Naive thymus-derived CD4-positive, alpha-beta T cell (primary cell): ENCODE measurements around the gene LHX3. TPM values are rescaled to one million over a fixed set of nuclear protein-coding genes. Genes with fewer than 3 reads are reported as not detected.

Source experiments
- ATAC-seq: fragments of 150-1000 bp; cut with Tn5 transposase; 2 replicates; pipeline ENCODE4 v1.10.0; 2021; ENCODE audit warnings: mild to moderate bottlenecking, moderate library complexity
- CTCF ChIA-PET: fragments of 350-600 bp; sonication (Branson Sonifier 250); formaldehyde crosslinking; loops from one replicate; lab custom pipeline; 2021; ENCODE audit warnings: antibody characterized with exemption; lab: Charles Lee
- POLR2A ChIA-PET: fragments of 350-600 bp; sonication (Branson Sonifier 250); formaldehyde crosslinking; loops from one replicate; lab custom pipeline; 2021; ENCODE audit warnings: antibody characterized with exemption, inconsistent platforms; lab: Charles Lee
- DNase-seq, 9 donors: peaks; one replicate each; pipeline versions ENCODE4 v3.0.0 to v3.0.0-alpha.2; 2020 to 2022; ENCODE audit warnings: mixed read lengths in 1 of 9
- H3K27ac ChIP-seq: one replicate; pipeline ENCODE4 v1.7.0; 2013; ENCODE audit warnings: mild to moderate bottlenecking, low read depth, low read length, moderate library complexity
- H3K27me3 ChIP-seq, 2 donors: one replicate each; pipeline ENCODE4 v1.7.0; 2013; ENCODE audit warnings: low read length in 2 of 2, mild to moderate bottlenecking in 2 of 2, moderate library complexity in 2 of 2; ENCODE audit not compliant: control insufficient read depth in 2 of 2, insufficient read depth in 2 of 2
- H3K36me3 ChIP-seq, 3 experiments: 1 replicate in 2 of 3; 2 replicates in 1 of 3; pipeline ENCODE4 v1.7.0; 2013; ENCODE audit warnings: low read length in 3 of 3, mild to moderate bottlenecking in 3 of 3, moderate library complexity in 1 of 3; ENCODE audit not compliant: insufficient read depth in 3 of 3, control insufficient read depth in 2 of 3
- H3K4me1 ChIP-seq, 2 donors: one replicate each; pipeline ENCODE4 v1.7.0; 2013; ENCODE audit warnings: low read length in 2 of 2, mild to moderate bottlenecking in 2 of 2, moderate library complexity in 1 of 2; ENCODE audit not compliant: control insufficient read depth in 2 of 2, insufficient read depth in 2 of 2
- H3K4me3 ChIP-seq: 2 replicates; pipeline ENCODE4 v1.7.0; 2013; ENCODE audit warnings: mild to moderate bottlenecking, low read length
- H3K9me3 ChIP-seq, 3 experiments: 1 replicate in 2 of 3; 2 replicates in 1 of 3; pipeline ENCODE4 v1.7.0; 2013; ENCODE audit warnings: low read length in 3 of 3; ENCODE audit not compliant: control insufficient read depth in 2 of 3
- H3K27ac Mint-ChIP-seq, 9 donors: one replicate each; pipeline ENCODE4 v1.8.0; 2020 to 2022; ENCODE audit warnings: mixed read lengths in 9 of 9, mild to moderate bottlenecking in 8 of 9, moderate library complexity in 5 of 9, inconsistent platforms in 2 of 9
- H3K27me3 Mint-ChIP-seq, 5 donors: one replicate each; pipeline ENCODE4 v1.8.0; 2021 to 2022; ENCODE audit warnings: mixed read lengths in 5 of 5, mild to moderate bottlenecking in 1 of 5
- H3K36me3 Mint-ChIP-seq, 5 donors: one replicate each; pipeline ENCODE4 v1.8.0; 2020 to 2022; ENCODE audit warnings: mixed read lengths in 5 of 5, mild to moderate bottlenecking in 3 of 5, inconsistent platforms in 1 of 5
- H3K4me1 Mint-ChIP-seq, 7 donors: one replicate each; pipeline ENCODE4 v1.8.0; 2020 to 2022; ENCODE audit warnings: mixed read lengths in 7 of 7, mild to moderate bottlenecking in 3 of 7, inconsistent platforms in 1 of 7
- H3K4me3 Mint-ChIP-seq, 10 donors: one replicate each; pipeline ENCODE4 v1.8.0; 2020 to 2022; ENCODE audit warnings: mild to moderate bottlenecking in 10 of 10, mixed read lengths in 10 of 10, moderate library complexity in 6 of 10, inconsistent platforms in 2 of 10
- H3K9me3 Mint-ChIP-seq, 11 donors: one replicate each; pipeline ENCODE4 v1.8.0; 2020 to 2022; ENCODE audit warnings: mixed read lengths in 11 of 11, mild to moderate bottlenecking in 4 of 11, inconsistent platforms in 1 of 11, moderate library complexity in 1 of 11
- intact Hi-C, 2 donors: fragments of 100-400 bp; cut with micrococcal nuclease; formaldehyde crosslinking; loops; one replicate each; pipeline ENCODE4 v1.15.1; 2023
- polyA plus RNA-seq, 2 donors: library from polyadenylated mRNA; unstranded; fragments of 300-500 nt; fragmentation: Illumina TruSeq; gene quantifications; one replicate each; pipeline ENCODE4 v1.2.3, GENCODE V29; 2021
- total RNA-seq, 6 experiments: library from RNA in 5 of 6; stranded (reverse) in 5 of 6; gene quantifications; 1 replicate in 5 of 6; 2 replicates in 1 of 6; pipeline ENCODE4 v1.2.3 and lab custom pipeline; 2021 to 2026

Gene LHX3
- total and polyA plus RNA-seq, 7 experiments from 2014 or later = 0.15 to 0.21 TPM; not detected in 5

- peaks cover 0 to 12% (median 0%) of the 10 kb centered on the region in 5 donors for H3K27me3 Mint-ChIP-seq
- ChIA-PET CTCF (no interaction called here), POLR2A (no interaction called here)
- no peaks in the 10 kb centered on the region for H3K27me3 ChIP-seq
- no peaks in the 10 kb centered on the region for H3K36me3 Mint-ChIP-seq
- H3K36me3 ChIP-seq = no peaks in the 10 kb centered on the region
- H3K9me3 Mint-ChIP-seq = peaks cover 0 to 3% (median 0%) of the 10 kb centered on the region in 11 donors
- H3K9me3 ChIP-seq = no peaks in the 10 kb centered on the region
- H3K4me1 ChIP-seq = no peaks in the 10 kb centered on the region
- H3K4me3 ChIP-seq = no peak overlapping the region
- no peak overlapping the region for H3K27ac Mint-ChIP-seq
- DNase-seq (no peak), ATAC-seq (no peak)
- intact Hi-C loops = no loop called here
- no peak overlapping the region for H3K27ac ChIP-seq
- H3K4me1 Mint-ChIP-seq = peaks cover 0 to 1% (median 0%) of the 10 kb centered on the region in 7 donors
- H3K4me3 Mint-ChIP-seq = no peak overlapping the region
These were observed 56.2 kb downstream of the LHX3 start for GRCh38 chr9:136148766-136149165.

GRCh38 chr9:136147890-136148714 lies 56.8 kb downstream of the LHX3 start:
- H3K27me3 ChIP-seq = no peaks in the 10 kb centered on the region
- intact Hi-C loops = no loop called here
- no peaks in the 10 kb centered on the region for H3K4me1 ChIP-seq
- CTCF ChIA-PET = interaction anchor here (0.6 kb wide), 1 partner anchor 22 kb away, joined by 3 read pairs; no protein-coding TSS in a partner anchor
- no peaks in the 10 kb centered on the region for H3K36me3 Mint-ChIP-seq
- H3K27ac ChIP-seq = no peak overlapping the region
- DNase-seq (no peak), ATAC-seq (no peak)
- peaks cover 0 to 1% (median 0%) of the 10 kb centered on the region in 7 donors for H3K4me1 Mint-ChIP-seq
- H3K27me3 Mint-ChIP-seq = peaks cover 0 to 12% (median 0%) of the 10 kb centered on the region in 5 donors
- peaks cover 0 to 3% (median 0%) of the 10 kb centered on the region in 11 donors for H3K9me3 Mint-ChIP-seq
- no peaks in the 10 kb centered on the region for H3K36me3 ChIP-seq
- H3K4me3 Mint-ChIP-seq = no peak overlapping the region
- no peak overlapping the region for H3K4me3 ChIP-seq
- no peaks in the 10 kb centered on the region for H3K9me3 ChIP-seq
- H3K27ac Mint-ChIP-seq = no peak overlapping the region
- POLR2A ChIA-PET = no interaction called here

GRCh38 chr9:136147038-136147889 lies 57.7 kb downstream of the LHX3 start:
- no peak for DNase-seq
- no peaks in the 10 kb centered on the region for H3K36me3 ChIP-seq
- no peak overlapping the region for H3K27ac ChIP-seq
- peaks cover 0 to 1% (median 0%) of the 10 kb centered on the region in 7 donors for H3K4me1 Mint-ChIP-seq
- H3K4me3 Mint-ChIP-seq = no peak overlapping the region
- no peaks in the 10 kb centered on the region for H3K4me1 ChIP-seq
- H3K27ac Mint-ChIP-seq = no peak overlapping the region
- peaks cover 0 to 3% (median 0%) of the 10 kb centered on the region in 11 donors for H3K9me3 Mint-ChIP-seq
- ATAC-seq = no peak
- ChIA-PET POLR2A (no interaction called here), CTCF (no interaction called here)
- H3K27me3 Mint-ChIP-seq = peaks cover 0 to 12% (median 0%) of the 10 kb centered on the region in 5 donors
- no peak overlapping the region for H3K4me3 ChIP-seq
- no peaks in the 10 kb centered on the region for H3K9me3 ChIP-seq
- intact Hi-C loops = no loop called here
- H3K27me3 ChIP-seq = no peaks in the 10 kb centered on the region
- no peaks in the 10 kb centered on the region for H3K36me3 Mint-ChIP-seq

Other genes starting within 250 kb of the LHX3 start
- 10 to 100 TPM; 28.6 to 36.1 (median 32.2) TPM for gene UBAC1, start 243.8 kb downstream of the LHX3 start, total RNA-seq
- gene UBAC1, start 243.8 kb downstream of the LHX3 start, polyA plus RNA-seq = 10 to 100 TPM; 19.6 to 24.8 TPM
- gene NACC2, start 109.8 kb downstream of the LHX3 start, total RNA-seq = 10 to 100 TPM in 1 of 5 experiments, 1 to 10 TPM in 4; 2.7 to 17.7 (median 8.2) TPM
- under 1 TPM; 0.92 to 0.97 TPM for gene NACC2, start 109.8 kb downstream of the LHX3 start, polyA plus RNA-seq
- gene TMEM250, start 86.3 kb downstream of the LHX3 start, total RNA-seq = 10 to 100 TPM; 16.4 to 55.3 (median 41.3) TPM
- gene TMEM250, start 86.3 kb downstream of the LHX3 start, polyA plus RNA-seq = 10 to 100 TPM; 42.2 to 61.8 TPM
- gene QSOX2, start 40.7 kb upstream of the LHX3 start, total RNA-seq = 10 to 100 TPM; 11.5 to 15.9 (median 12.0) TPM
- gene QSOX2, start 40.7 kb upstream of the LHX3 start, polyA plus RNA-seq = under 1 TPM; 0.26 to 0.52 TPM
- under 1 TPM in 1 of 5 experiments, not detected in 4; 0.10 TPM for gene CCDC187, start 99.0 kb upstream of the LHX3 start, total RNA-seq
- gene CCDC187, start 99.0 kb upstream of the LHX3 start, polyA plus RNA-seq = not detected
- gene GPSM1, start 122.4 kb upstream of the LHX3 start, total RNA-seq = 10 to 100 TPM in 1 of 5 experiments, 1 to 10 TPM in 4; 6.1 to 11.5 (median 8.6) TPM
- gene GPSM1, start 122.4 kb upstream of the LHX3 start, polyA plus RNA-seq = 1 to 10 TPM in 1 of 2 donors, under 1 TPM in 1; 0.87 to 1.4 TPM
- gene DNLZ, start 158.6 kb upstream of the LHX3 start, total RNA-seq = 10 to 100 TPM; 17.2 to 27.5 (median 24.8) TPM
- gene DNLZ, start 158.6 kb upstream of the LHX3 start, polyA plus RNA-seq = 10 to 100 TPM; 46.6 to 51.3 TPM
- gene CARD9, start 168.5 kb upstream of the LHX3 start, total RNA-seq = 10 to 100 TPM in 1 of 5 experiments, 1 to 10 TPM in 4; 1.1 to 19.9 (median 1.4) TPM
- gene CARD9, start 168.5 kb upstream of the LHX3 start, polyA plus RNA-seq = under 1 TPM; 0.10 to 0.18 TPM
- gene SNAPC4, start 195.0 kb upstream of the LHX3 start, total RNA-seq = 10 to 100 TPM; 10.0 to 16.3 (median 12.8) TPM
- gene SNAPC4, start 195.0 kb upstream of the LHX3 start, polyA plus RNA-seq = 1 to 10 TPM; 1.2 to 2.7 TPM
- 10 to 100 TPM; 56.3 to 89.0 (median 66.6) TPM for gene ENTR1, start 205.5 kb upstream of the LHX3 start, total RNA-seq
- 10 to 100 TPM in 1 of 2 donors, 1 to 10 TPM in 1; 9.2 to 14.4 TPM for gene ENTR1, start 205.5 kb upstream of the LHX3 start, polyA plus RNA-seq
- 10 to 100 TPM; 60.5 to 86.3 (median 71.6) TPM for gene PMPCA, start 205.5 kb upstream of the LHX3 start, total RNA-seq
- 10 to 100 TPM; 32.2 to 47.9 TPM for gene PMPCA, start 205.5 kb upstream of the LHX3 start, polyA plus RNA-seq
- gene INPP5E, start 234.7 kb upstream of the LHX3 start, total RNA-seq = 10 to 100 TPM; 15.7 to 23.8 (median 22.6) TPM
- gene INPP5E, start 234.7 kb upstream of the LHX3 start, polyA plus RNA-seq = 1 to 10 TPM; 2.3 to 4.3 TPM